ENCODE measurements around the gene P2RX7.
A peak's percentile ranks its signal among the peaks of the same experiment; 100 is the strongest.

P2RX7 gene
- total RNA-seq, result 8.0 to 32.7 (median 13.4) reads per million in 9 experiments

DNA sequence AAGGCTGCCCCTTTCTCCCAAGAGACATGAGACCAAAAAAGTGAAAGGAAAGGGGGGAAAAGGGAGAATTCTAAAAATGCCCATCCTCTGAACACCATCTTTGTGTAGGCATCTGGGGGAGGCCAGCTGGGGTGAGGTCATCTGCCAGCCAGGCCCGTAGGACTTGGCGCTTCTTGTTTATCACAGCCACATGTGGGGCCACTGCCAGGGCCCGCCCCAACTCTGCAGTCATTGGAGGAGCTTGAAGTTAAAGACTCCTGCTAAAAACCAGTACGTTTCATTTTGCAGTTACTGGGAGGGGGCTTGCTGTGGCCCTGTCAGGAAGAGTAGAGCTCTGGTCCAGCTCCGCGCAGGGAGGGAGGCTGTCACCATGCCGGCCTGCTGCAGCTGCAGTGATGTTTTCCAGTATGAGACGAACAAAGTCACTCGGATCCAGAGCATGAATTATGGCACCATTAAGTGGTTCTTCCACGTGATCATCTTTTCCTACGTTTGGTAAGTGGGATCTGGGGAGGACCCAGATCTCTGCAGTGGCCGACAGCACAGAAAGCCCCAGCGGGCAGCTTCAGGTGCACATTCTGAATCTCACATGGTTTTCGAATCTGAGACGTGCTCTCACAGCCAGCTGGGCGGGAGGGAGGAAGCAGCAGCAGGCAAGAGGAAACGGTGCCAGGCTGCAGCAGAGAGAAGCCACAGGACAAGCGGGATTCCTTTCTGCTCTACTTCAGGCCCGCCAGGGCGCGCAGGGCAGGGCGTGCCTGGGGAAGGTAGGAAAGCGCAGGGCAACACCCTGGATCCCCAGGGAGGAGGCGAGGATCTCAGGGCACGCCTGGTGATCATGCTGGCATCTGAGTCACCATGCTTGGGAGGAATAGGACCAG is at the start of gene P2RX7:
P2RX7 (plus strand) TSS at position 276 of the 881 bp plus-strand sequence; CDS start at position 371, 95 bp downstream.
- H3K27ac Mint-ChIP-seq, result peak within 1 kb of the TSS; percentile 79 to 89
- H3K9me3 Mint-ChIP-seq, result no peaks in the 10 kb centered on the region
- H3K36me3 Mint-ChIP-seq (ENCODE audit: insufficient read depth), result peaks cover 12% of the 10 kb centered on the region
- ATAC-seq (replicated peaks), result peak; percentile 22
- peaks cover 52 to 60% of the 10 kb centered on the region in 2 donors for H3K4me1 Mint-ChIP-seq (ENCODE audit: low read depth in 2 of 2)
- H3K27me3 Mint-ChIP-seq, result no peaks in the 10 kb centered on the region
- peak; percentile 9 to 14 (median 13) for DNase-seq
- peak within 1 kb of the TSS; percentile 92 to 96 for H3K4me3 Mint-ChIP-seq

- ATAC-seq (replicated peaks), result no peak
- no peaks in the 10 kb centered on the region for H3K27me3 Mint-ChIP-seq
- no peaks in the 10 kb centered on the region for H3K9me3 Mint-ChIP-seq
- DNase-seq, result no peak
- no peak overlapping the region for H3K4me3 Mint-ChIP-seq
- H3K4me1 Mint-ChIP-seq (ENCODE audit: low read depth in 2 of 2), result peaks cover 4 to 15% of the 10 kb centered on the region in 2 donors
- no peaks in the 10 kb centered on the region for H3K36me3 Mint-ChIP-seq (ENCODE audit: insufficient read depth)
- peak overlapping the region in 1 of 2 donors; percentile 30 for H3K27ac Mint-ChIP-seq
These were observed 48.4 kb upstream of the P2RX7 start for GRCh38 chr12:121084229-121084628.

DNA sequence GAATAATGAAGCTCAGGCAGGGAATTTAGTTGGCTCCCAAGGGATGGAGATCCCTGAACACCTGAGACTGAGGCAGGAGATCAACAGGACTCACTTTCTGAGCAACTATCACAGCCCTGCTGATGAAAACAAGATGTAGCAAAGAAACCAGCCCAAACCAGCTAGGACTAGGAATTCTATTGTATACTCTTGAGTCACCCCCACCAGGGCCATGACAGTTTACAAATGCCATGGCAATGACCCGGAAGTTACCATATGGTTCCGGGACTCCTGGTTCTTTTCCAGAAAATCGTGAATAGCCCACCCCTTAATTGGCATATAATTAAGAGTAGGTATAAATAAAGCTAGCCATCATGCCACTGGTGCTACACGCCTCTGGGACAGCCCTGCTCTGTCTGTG is 47.6 kb upstream of the P2RX7 start:
- Mint-ChIP-seq H3K4me1 (ENCODE audit: low read depth in 2 of 2) (peaks cover 4 to 16% of the 10 kb centered on the region in 2 donors), H3K27me3 (no peaks in the 10 kb centered on the region), H3K4me3 (no peak overlapping the region), H3K27ac (no peak overlapping the region), H3K9me3 (no peaks in the 10 kb centered on the region), H3K36me3 (ENCODE audit: insufficient read depth) (no peaks in the 10 kb centered on the region)
- DNase-seq, result no peak
- no peak for ATAC-seq (replicated peaks)

DNA sequence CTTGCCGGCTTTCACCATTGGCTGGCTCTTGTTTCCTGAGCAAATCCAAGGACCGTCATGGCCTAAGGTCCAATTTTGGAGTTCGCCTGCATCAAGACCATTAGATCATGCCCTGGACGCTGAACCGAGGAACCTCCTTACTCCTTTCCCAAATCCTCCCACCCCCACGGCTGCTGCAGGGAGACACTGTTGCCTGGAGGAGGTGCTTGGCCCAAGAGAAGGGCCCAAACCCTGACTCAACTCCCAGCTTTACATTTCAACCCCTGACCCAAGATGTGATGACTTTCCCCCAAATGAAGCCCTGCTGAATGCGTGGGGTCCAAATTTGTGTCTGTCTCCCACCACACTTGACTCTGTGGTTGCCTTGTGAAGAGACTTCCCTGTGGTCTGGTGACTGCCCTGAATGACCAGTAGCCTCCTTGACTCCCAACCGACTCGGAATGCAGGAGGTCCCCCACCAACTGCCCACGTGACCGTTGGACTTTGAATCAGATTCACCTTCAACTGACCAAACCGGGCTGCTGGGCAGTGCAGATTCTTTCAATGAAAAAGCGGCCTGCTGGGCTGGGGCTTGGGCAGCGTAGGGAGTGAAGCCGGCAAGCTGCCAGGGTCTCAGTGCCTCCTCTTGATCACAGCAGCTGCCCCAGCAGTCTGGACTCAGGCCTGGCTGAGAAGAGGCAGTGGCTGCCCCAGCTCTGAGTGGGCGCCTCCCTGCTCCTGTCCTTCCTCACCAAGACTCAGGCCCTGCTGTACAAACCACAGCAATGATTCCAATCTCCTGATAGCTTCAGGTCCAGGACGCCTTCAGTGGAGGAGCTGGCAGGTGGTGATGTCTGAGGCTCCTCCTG is 46.9 kb upstream of the P2RX7 start:
- DNase-seq, result no peak
- Mint-ChIP-seq H3K4me3 (no peak overlapping the region), H3K27me3 (no peaks in the 10 kb centered on the region), H3K4me1 (ENCODE audit: low read depth in 2 of 2) (peaks cover 6 to 16% of the 10 kb centered on the region in 2 donors), H3K27ac (no peak overlapping the region), H3K36me3 (ENCODE audit: insufficient read depth) (no peaks in the 10 kb centered on the region), H3K9me3 (no peaks in the 10 kb centered on the region)
- no peak for ATAC-seq (replicated peaks)

- DNase-seq (no peak), ATAC-seq (replicated peaks) (no peak)
- Mint-ChIP-seq H3K27me3 (no peaks in the 10 kb centered on the region), H3K27ac (no peak overlapping the region), H3K9me3 (no peaks in the 10 kb centered on the region), H3K36me3 (ENCODE audit: insufficient read depth) (no peaks in the 10 kb centered on the region), H3K4me3 (no peak overlapping the region), H3K4me1 (ENCODE audit: low read depth in 2 of 2) (peaks cover 11 to 23% of the 10 kb centered on the region in 2 donors)
These were observed 45.8 kb upstream of the P2RX7 start for GRCh38 chr12:121086781-121087295.

DNA sequence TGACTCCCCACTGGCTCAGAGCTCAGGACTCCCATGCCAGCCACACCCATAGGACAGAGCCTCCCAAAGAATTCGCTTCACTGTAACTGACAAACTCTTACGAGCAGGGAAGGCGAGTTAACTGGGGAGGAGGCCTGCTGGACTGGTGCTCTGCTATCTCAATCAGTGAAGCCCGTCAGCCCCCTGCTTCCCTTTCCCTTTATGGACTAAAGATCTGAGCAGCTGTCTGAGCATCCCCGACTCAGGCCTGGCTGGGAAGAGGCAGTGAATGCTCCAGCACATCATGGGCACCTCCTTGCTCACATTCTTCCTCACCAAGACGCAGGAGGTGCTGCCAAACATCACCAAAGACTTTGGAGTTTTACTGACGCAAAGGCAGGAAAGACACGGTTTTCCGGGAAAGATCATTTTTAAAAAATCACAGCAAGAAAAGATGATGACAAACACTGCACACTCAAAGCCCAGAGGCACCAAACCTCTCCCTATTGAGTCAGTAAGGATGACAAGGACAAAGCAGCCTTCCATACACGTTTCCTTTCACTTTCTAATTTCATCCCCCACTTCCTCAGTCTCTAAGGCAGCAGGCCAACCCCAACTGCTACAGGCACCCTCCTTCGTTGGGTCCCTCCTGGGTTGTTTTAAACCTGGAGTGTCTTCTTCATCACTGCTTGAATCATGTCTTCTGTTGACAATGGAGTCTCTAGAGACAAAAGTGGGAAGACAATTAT is 45.0 kb upstream of the P2RX7 start:
- DNase-seq, result no peak
- Mint-ChIP-seq H3K4me1 (ENCODE audit: low read depth in 2 of 2) (peaks cover 19 to 30% of the 10 kb centered on the region in 2 donors), H3K4me3 (no peak overlapping the region), H3K27me3 (no peaks in the 10 kb centered on the region), H3K36me3 (ENCODE audit: insufficient read depth) (no peaks in the 10 kb centered on the region), H3K9me3 (no peaks in the 10 kb centered on the region), H3K27ac (peak overlapping the region in 1 of 2 donors; percentile 9)
- ATAC-seq (replicated peaks), result no peak

GRCh38 chr12:121088195-121088585 is 44.5 kb upstream of the P2RX7 start:
- H3K27me3 Mint-ChIP-seq, result no peaks in the 10 kb centered on the region
- H3K9me3 Mint-ChIP-seq, result no peaks in the 10 kb centered on the region
- peaks cover 24 to 32% of the 10 kb centered on the region in 2 donors for H3K4me1 Mint-ChIP-seq (ENCODE audit: low read depth in 2 of 2)
- DNase-seq (no peak), ATAC-seq (replicated peaks) (no peak)
- no peak overlapping the region for H3K27ac Mint-ChIP-seq
- no peaks in the 10 kb centered on the region for H3K36me3 Mint-ChIP-seq (ENCODE audit: insufficient read depth)
- H3K4me3 Mint-ChIP-seq, result no peak overlapping the region

DNA sequence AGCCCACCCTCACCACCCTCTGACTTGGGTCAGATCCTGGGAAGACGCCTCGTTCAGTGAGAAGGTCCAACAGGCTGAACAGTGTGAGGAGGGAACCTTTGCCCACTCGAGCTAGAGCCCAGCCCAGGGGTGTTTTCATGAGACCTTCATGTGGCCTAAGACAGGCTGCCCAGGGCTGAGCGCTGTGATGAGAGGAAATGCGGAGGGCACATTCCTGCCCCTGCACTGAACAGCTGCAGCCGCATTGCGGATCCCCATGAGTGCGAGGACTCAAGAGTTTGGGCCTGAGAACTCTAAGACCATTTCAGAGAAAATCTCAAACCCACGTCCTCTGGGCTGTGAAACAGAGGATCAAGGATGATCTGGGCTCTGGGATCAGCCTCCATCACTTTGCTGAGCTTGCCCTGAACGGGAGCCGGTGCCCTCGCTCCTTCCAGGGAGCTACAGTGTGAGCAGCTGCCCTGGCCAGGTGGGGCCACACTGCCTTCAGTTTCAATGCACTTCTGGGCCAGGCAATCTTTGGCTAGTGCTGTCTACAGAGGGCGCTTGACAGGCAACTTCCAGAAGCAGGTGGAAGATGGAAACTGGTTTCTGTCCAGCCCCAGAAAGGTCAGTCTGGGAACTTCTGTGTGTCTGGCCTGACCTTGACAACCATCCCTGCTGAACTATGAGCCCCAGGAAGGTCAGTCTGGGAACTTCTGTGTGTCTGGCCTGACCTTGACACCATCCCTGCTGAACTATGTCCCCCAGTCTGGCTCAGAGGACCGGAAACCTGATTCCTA is 43.5 kb upstream of the P2RX7 start:
- H3K27me3 Mint-ChIP-seq, result no peaks in the 10 kb centered on the region
- DNase-seq (no peak), ATAC-seq (replicated peaks) (no peak)
- H3K9me3 Mint-ChIP-seq, result no peaks in the 10 kb centered on the region
- no peak overlapping the region for H3K27ac Mint-ChIP-seq
- H3K36me3 Mint-ChIP-seq (ENCODE audit: insufficient read depth), result no peaks in the 10 kb centered on the region
- no peak overlapping the region for H3K4me3 Mint-ChIP-seq
- H3K4me1 Mint-ChIP-seq (ENCODE audit: low read depth in 2 of 2), result peaks cover 28 to 38% of the 10 kb centered on the region in 2 donors

- Mint-ChIP-seq H3K4me1 (ENCODE audit: low read depth in 2 of 2) (peaks cover 28 to 39% of the 10 kb centered on the region in 2 donors), H3K27ac (no peak overlapping the region), H3K36me3 (ENCODE audit: insufficient read depth) (no peaks in the 10 kb centered on the region), H3K27me3 (no peaks in the 10 kb centered on the region), H3K4me3 (no peak overlapping the region), H3K9me3 (no peaks in the 10 kb centered on the region)
- ATAC-seq (replicated peaks), result no peak
- no peak for DNase-seq
These were observed 42.8 kb upstream of the P2RX7 start for GRCh38 chr12:121089813-121090430.

DNA sequence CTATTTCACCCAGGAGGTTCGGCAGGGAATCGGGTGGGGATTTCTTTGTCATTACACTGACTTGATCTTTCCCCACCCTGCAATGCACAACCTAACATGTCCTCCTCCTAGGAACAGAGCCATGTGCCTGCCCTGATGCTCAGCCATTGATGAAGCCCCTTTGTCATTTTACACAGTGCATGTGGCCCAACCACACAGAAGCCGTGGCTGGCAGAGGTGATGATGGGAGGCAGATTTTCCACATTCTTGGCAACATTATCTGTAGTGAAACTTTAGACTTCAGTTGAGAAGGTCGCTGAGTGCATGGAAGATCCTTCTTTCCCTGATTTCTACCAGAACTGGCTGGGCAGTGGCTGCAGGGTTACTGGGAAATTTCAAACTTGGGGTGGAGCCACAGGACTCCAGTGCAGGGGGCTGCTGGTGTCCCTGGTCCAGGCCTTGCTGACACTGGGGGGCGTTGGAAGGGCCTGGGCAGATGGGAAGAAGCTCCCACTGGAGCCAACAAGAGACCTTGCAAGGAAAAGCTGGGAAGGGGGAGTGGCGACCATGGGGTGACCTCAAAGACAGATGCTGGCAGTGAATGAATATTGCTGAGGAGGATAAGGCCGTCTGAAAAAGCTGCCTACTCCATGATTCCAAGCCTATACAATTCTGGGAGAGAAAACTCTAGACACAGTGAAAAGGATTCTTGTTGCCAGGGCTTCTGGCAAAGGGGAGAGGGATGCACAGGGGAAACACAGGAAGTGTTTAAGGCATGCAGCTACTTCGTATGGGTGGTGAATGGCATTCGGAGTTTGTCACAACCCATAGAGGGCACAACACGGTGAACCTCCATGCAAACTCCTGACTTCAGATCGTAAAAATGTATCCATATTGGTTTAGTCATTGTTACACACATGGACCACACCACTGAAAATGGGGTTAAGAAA is 41.8 kb upstream of the P2RX7 start:
- ATAC-seq (replicated peaks), result no peak
- Mint-ChIP-seq H3K27ac (no peak overlapping the region), H3K4me3 (no peak overlapping the region), H3K27me3 (no peaks in the 10 kb centered on the region), H3K4me1 (ENCODE audit: low read depth in 2 of 2) (peaks cover 38 to 49% of the 10 kb centered on the region in 2 donors), H3K9me3 (no peaks in the 10 kb centered on the region), H3K36me3 (ENCODE audit: insufficient read depth) (no peaks in the 10 kb centered on the region)
- DNase-seq, result no peak

GRCh38 chr12:121092034-121092433 is 40.6 kb upstream of the P2RX7 start:
- Mint-ChIP-seq H3K27ac (no peak overlapping the region), H3K36me3 (ENCODE audit: insufficient read depth) (no peaks in the 10 kb centered on the region), H3K27me3 (no peaks in the 10 kb centered on the region), H3K4me1 (ENCODE audit: low read depth in 2 of 2) (peaks cover 40 to 51% of the 10 kb centered on the region in 2 donors), H3K9me3 (no peaks in the 10 kb centered on the region), H3K4me3 (peak overlapping the region; percentile 59 to 73)
- DNase-seq (no peak), ATAC-seq (replicated peaks) (no peak)
